Suprapubic skin (tissue), 4 donors: ENCODE measurements around the gene FAM81A.

Experiments used
- POLR2A ChIP-seq, 2 donors: fragments of 450-650 bp; IDR thresholded peaks; one replicate each; pipeline ENCODE4 v1.6.1; 2017; ENCODE audit warnings: antibody characterized with exemption in 2 of 2, mild to moderate bottlenecking in 2 of 2, moderate library complexity in 2 of 2
- POLR2AphosphoS5 ChIP-seq, 3 donors: sonication (generic); formaldehyde crosslinking; IDR thresholded peaks; one replicate each; pipeline ENCODE4 v1.6.1; 2017; ENCODE audit warnings: antibody characterized with exemption in 3 of 3
- TF ChIP-seq, protein P1 (sequence below), 2 donors: fragments of 200-600 bp in 1 of 2; fragments of 450-650 bp in 1 of 2; sonication (generic) in 1 of 2; IDR thresholded peaks; one replicate each; pipeline ENCODE4 v1.5.1; 2016 to 2019; ENCODE audit warnings: antibody characterized with exemption in 2 of 2, mild to moderate bottlenecking in 1 of 2, moderate library complexity in 1 of 2

DNA sequence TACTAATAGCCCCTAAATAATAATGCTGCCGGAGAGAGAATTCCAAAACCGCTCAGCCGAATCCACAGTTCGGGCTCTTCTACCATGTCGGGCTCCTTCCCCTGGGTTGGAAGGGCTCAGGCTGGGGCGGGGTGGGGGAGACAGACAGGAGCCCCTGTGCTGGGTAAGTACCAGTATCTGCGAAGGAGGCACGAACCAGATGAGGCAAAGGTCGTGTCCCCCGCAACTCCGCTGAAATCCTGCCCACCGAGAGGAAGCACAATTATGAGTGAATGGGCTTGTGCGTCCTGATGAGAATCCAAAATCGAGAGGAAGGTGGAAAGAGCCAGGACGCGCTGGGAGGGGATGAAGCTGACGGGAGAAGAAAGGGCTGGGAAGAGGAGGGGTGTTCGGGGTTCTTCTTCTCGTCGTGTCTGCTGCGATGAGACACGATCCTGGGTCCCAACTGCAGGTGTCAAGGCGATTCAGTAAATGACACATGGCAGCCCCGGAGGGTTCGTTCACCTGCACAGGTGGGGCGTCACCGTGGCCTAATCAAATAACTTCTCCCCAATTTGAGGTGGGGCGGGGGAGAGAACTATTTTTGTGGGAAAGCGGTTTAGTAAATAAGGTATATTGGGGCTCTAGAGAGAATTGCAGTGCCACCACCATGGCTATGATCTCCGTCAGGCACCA is 707 bp upstream of the FAM81A start:
- TF ChIP-seq, protein P1, sequence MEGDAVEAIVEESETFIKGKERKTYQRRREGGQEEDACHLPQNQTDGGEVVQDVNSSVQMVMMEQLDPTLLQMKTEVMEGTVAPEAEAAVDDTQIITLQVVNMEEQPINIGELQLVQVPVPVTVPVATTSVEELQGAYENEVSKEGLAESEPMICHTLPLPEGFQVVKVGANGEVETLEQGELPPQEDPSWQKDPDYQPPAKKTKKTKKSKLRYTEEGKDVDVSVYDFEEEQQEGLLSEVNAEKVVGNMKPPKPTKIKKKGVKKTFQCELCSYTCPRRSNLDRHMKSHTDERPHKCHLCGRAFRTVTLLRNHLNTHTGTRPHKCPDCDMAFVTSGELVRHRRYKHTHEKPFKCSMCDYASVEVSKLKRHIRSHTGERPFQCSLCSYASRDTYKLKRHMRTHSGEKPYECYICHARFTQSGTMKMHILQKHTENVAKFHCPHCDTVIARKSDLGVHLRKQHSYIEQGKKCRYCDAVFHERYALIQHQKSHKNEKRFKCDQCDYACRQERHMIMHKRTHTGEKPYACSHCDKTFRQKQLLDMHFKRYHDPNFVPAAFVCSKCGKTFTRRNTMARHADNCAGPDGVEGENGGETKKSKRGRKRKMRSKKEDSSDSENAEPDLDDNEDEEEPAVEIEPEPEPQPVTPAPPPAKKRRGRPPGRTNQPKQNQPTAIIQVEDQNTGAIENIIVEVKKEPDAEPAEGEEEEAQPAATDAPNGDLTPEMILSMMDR (IDR thresholded peaks at IDR 0.05), result no peak
- TF ChIP-seq POLR2AphosphoS5 (IDR thresholded peaks at IDR 0.05), result no peak
- no peak for TF ChIP-seq POLR2A (IDR thresholded peaks at IDR 0.05)
